GM12878 (cell line): ENCODE data around the gene HSP90AB1. TPM values are rescaled to one million over a fixed set of nuclear protein-coding genes. Genes with fewer than 3 reads are reported as not detected.

ENCODE experiments used
- ATAC-seq: fragments of 200-7000 bp; cut with Tn5 transposase; 3 replicates; pipeline ENCODE4 v1.9.1; 2020; ENCODE audit warnings: mild to moderate bottlenecking, moderate library complexity
- BruUV-seq: library from RNA; stranded (reverse); fragments of 400-500 nt; replicated peaks from 2 replicates; lab custom pipeline; 2021; lab: Mats Ljungman, UMichigan
- CTCF ChIA-PET: fragments of 300-600 bp; sonication (Branson Sonifier 250); formaldehyde crosslinking; extraction: SDS; loops from one replicate; lab custom pipeline; 2021; ENCODE audit warnings: inconsistent platforms; lab: Yijun Ruan, JAX
- POLR2A ChIA-PET: fragments of 350-600 bp; formaldehyde crosslinking; extraction: SDS; loops from one replicate; lab custom pipeline; 2021; ENCODE audit warnings: inconsistent platforms; lab: Charles Lee
- RAD21 ChIA-PET: fragments of 300-600 bp; sonication (Branson Sonifier 250); formaldehyde crosslinking; loops from one replicate; lab custom pipeline; 2023; ENCODE audit warnings: antibody characterized with exemption; ENCODE audit not compliant: unreplicated experiment; lab: Charles Lee
- SMC1A ChIA-PET: fragments of 300-600 bp; sonication (Branson Sonifier 250); formaldehyde crosslinking; loops from one replicate; lab custom pipeline; 2023; ENCODE audit not compliant: unreplicated experiment, uncharacterized antibody; lab: Charles Lee
- DNase-seq: peaks from one replicate; pipeline ENCODE4 v3.0.0-alpha.2; 2011; ENCODE audit warnings: low read depth, low spot score
- FAIRE-seq: peaks from 3 replicates; lab custom pipeline; 2011; peaks lifted over from hg19 to GRCh38; lab: Jason Lieb, UNC
- H2AFZ ChIP-seq: 2 replicates; pipeline ENCODE4 v1.6.0; 2011; ENCODE audit warnings: low read depth, low read length, control low read depth; ENCODE audit not compliant: control insufficient read depth
- H3K27ac ChIP-seq: 2 replicates; pipeline ENCODE4 v1.5.1; 2011; ENCODE audit warnings: control low read depth; ENCODE audit not compliant: control insufficient read depth, insufficient read depth
- H3K27me3 ChIP-seq, 2 experiments: replicated peaks in 1 of 2; 2 replicates each; pipeline versions ENCODE4 v1.6.0 to v1.6.1; 2011; ENCODE audit warnings: low read length in 1 of 2; ENCODE audit not compliant: control insufficient read depth in 2 of 2, insufficient read depth in 2 of 2
- H3K36me3 ChIP-seq, 2 experiments: 2 replicates each; pipeline ENCODE4 v1.5.1; 2011; ENCODE audit warnings: low read length in 1 of 2; ENCODE audit not compliant: control insufficient read depth in 2 of 2, insufficient read depth in 2 of 2
- H3K4me1 ChIP-seq: 2 replicates; pipeline ENCODE4 v1.6.1; 2011; ENCODE audit warnings: mild to moderate bottlenecking, low read length, moderate library complexity, mixed read lengths; ENCODE audit not compliant: control insufficient read depth, insufficient read depth
- H3K4me2 ChIP-seq: 2 replicates; pipeline ENCODE4 v1.6.0; 2011; ENCODE audit warnings: control low read depth; ENCODE audit not compliant: control insufficient read depth, insufficient read depth
- H3K4me3 ChIP-seq: fragments of 200-600 bp; sonication (generic); 2 replicates; pipeline ENCODE4 v1.5.1; 2016
- H3K79me2 ChIP-seq: 2 replicates; pipeline ENCODE4 v1.6.0; 2011; ENCODE audit warnings: low read length; ENCODE audit not compliant: control insufficient read depth, insufficient read depth
- H3K9ac ChIP-seq: 2 replicates; pipeline ENCODE4 v1.8.0; 2011; ENCODE audit warnings: low read length, control low read depth, mixed read lengths; ENCODE audit not compliant: control insufficient read depth, insufficient read depth
- H3K9me3 ChIP-seq: replicated peaks from 3 replicates; pipeline ENCODE4 v1.5.1; 2011; ENCODE audit warnings: mild to moderate bottlenecking, low read length; ENCODE audit not compliant: control insufficient read depth, insufficient read depth
- H4K20me1 ChIP-seq: 2 replicates; pipeline ENCODE4 v1.6.0; 2011; ENCODE audit not compliant: control insufficient read depth, insufficient read depth
- ASH2L ChIP-seq: fragments of 300-600, 200-600 bp; sonication (generic); IDR thresholded peaks from 2 replicates; pipeline ENCODE4 v1.6.1; 2017; ENCODE audit warnings: low read depth, mild to moderate bottlenecking, borderline replicate concordance
- BCL11A ChIP-seq: IDR thresholded peaks from 2 replicates; pipeline ENCODE4 v1.6.1; 2011; ENCODE audit warnings: low read depth, low read length
- BCL3 ChIP-seq: IDR thresholded peaks from 2 replicates; pipeline ENCODE4 v1.6.1; 2011; ENCODE audit warnings: borderline replicate concordance, low read depth, mild to moderate bottlenecking, moderate library complexity, low read length; ENCODE audit not compliant: insufficient read depth, poor library complexity, severe bottlenecking
- CHD2 ChIP-seq: IDR thresholded peaks from 2 replicates; pipeline ENCODE4 v1.6.1; 2011; ENCODE audit warnings: low read depth, low read length, improper control_type of control experiment, borderline replicate concordance
- CHD4 ChIP-seq: fragments of 200-600 bp; sonication (generic); IDR thresholded peaks from 2 replicates; pipeline ENCODE4 v1.6.1; 2016; ENCODE audit warnings: mild to moderate bottlenecking
- ELK1 ChIP-seq: IDR thresholded peaks from 2 replicates; pipeline ENCODE4 v1.6.1; 2012; ENCODE audit warnings: low read depth, low read length, improper control_type of control experiment
- FOXK2 ChIP-seq: fragments of 450-650 bp; IDR thresholded peaks from 2 replicates; pipeline ENCODE4 v1.6.1; 2017; ENCODE audit warnings: mild to moderate bottlenecking, moderate library complexity
- HCFC1 ChIP-seq: fragments of 150-350 bp; IDR thresholded peaks from 2 replicates; pipeline ENCODE4 v1.6.1; 2014; ENCODE audit warnings: low read length
- HDGF ChIP-seq: fragments of 450-650 bp; IDR thresholded peaks from 2 replicates; pipeline ENCODE4 v1.6.1; 2016; ENCODE audit warnings: antibody characterized with exemption
- IKZF2 ChIP-seq, 2 experiments: fragments of 450-650 bp; IDR thresholded peaks; 2 replicates each; pipeline ENCODE4 v1.6.1; 2017; ENCODE audit warnings: mild to moderate bottlenecking in 2 of 2, moderate library complexity in 2 of 2
- IRF4 ChIP-seq: IDR thresholded peaks from 2 replicates; pipeline ENCODE4 v1.6.1; 2011; ENCODE audit warnings: low read depth, low read length
- KLF5 ChIP-seq: fragments of 450-650 bp; IDR thresholded peaks from 2 replicates; pipeline ENCODE4 v1.6.1; 2014; ENCODE audit warnings: mild to moderate bottlenecking; ENCODE audit not compliant: partially characterized antibody
- MYC ChIP-seq: IDR thresholded peaks from 2 replicates; pipeline ENCODE4 v1.6.1; 2011; ENCODE audit warnings: mild to moderate bottlenecking, low read length, moderate library complexity, inconsistent platforms; ENCODE audit not compliant: insufficient read depth, insufficient replicate concordance, insufficient read length, severe bottlenecking
- NBN ChIP-seq: fragments of 450-650 bp; IDR thresholded peaks from 2 replicates; pipeline ENCODE4 v1.6.1; 2016
- PML ChIP-seq: IDR thresholded peaks from 2 replicates; pipeline ENCODE4 v1.6.1; 2012; ENCODE audit warnings: low read length, inconsistent platforms
- POLR2A ChIP-seq: IDR thresholded peaks from 2 replicates; pipeline ENCODE4 v1.6.1; 2011; ENCODE audit warnings: low read depth, mild to moderate bottlenecking, low read length
- RAD51 ChIP-seq: fragments of 450-650 bp; IDR thresholded peaks from 2 replicates; pipeline ENCODE4 v1.6.1; 2016; ENCODE audit warnings: moderate library complexity, mild to moderate bottlenecking, inconsistent platforms
- RELA ChIP-seq: fragments of 450-650 bp; IDR thresholded peaks from 2 replicates; pipeline ENCODE4 v1.8.0; 2014; ENCODE audit warnings: borderline replicate concordance; ENCODE audit not compliant: partially characterized antibody
- STAT3 ChIP-seq: IDR thresholded peaks from 2 replicates; pipeline ENCODE4 v1.6.1; 2011; ENCODE audit warnings: low read depth, low read length, improper control_type of control experiment
- WGBS: methylation state at CpG from one replicate; pipeline ENCODE4 v1.1.6; 2016; ENCODE audit warnings: low lambda C conversion rate; ENCODE audit not compliant: insufficient replicate concordance, insufficient coverage; ENCODE audit errors: missing lambda C conversion rate; 5-methylcytosine and 5-hydroxymethylcytosine counted together
- in situ Hi-C: fragments of 300-500 bp; cut with MboI; formaldehyde crosslinking; loops from 9 replicates; pipeline ENCODE4 v1.14.3; 2018; ENCODE audit warnings: mixed read lengths
- intact Hi-C: fragments of 100-400 bp; cut with micrococcal nuclease; formaldehyde crosslinking; loops from one replicate; pipeline ENCODE4 v1.14.2; 2022; ENCODE audit not compliant: unreplicated experiment
- polyA plus RNA-seq, 11 experiments: library from polyadenylated mRNA; depleted of rRNA in 4 of 11; unstranded in 6 of 11; stranded (reverse) in 5 of 11; fragments of >200 nt; fragmentation: Nextera tagmentation in 4 of 11; fragmentation: Illumina TruSeq in 1 of 11; extraction: Ambion mirVana in 4 of 11; extraction: Trizol in 1 of 11; gene quantifications; 1 replicate in 1 of 11; 2 replicates in 10 of 11; pipeline versions ENCODE4 v1.2.1 to v1.2.3, GENCODE V29; 2011 to 2016; ENCODE audit warnings: inconsistent platforms in 2 of 11, missing spikeins in 2 of 11, low read depth in 1 of 11
- total RNA-seq, 4 experiments: library from RNA; depleted of rRNA in 3 of 4; stranded (reverse); fragments of >200 nt in 3 of 4; fragmentation: Illumina TruSeq in 1 of 4; extraction: Trizol in 1 of 4; gene quantifications; 2 replicates each; pipeline versions ENCODE4 v1.2.1 to v1.2.3, GENCODE V29; 2013 to 2021

Gene HSP90AB1
- total and polyA plus RNA-seq, 10 of the 15 experiments (the other 5 are each of a cell fraction or from before 2014, with no cell fraction given) = 988 to 1,682 (median 1,146) TPM

- TF ChIP-seq BCL3 = no peak
Measured at GRCh38 chr6:44284121-44284520, 37.2 kb downstream of the HSP90AB1 start (continued).

- peaks cover 0 to 1% of the 10 kb centered on the region in 2 experiments; a peak in 2 of 4 replicates for H3K27me3 ChIP-seq
- no peaks in the 10 kb centered on the region for H3K4me1 ChIP-seq
- FAIRE-seq (no peak), DNase-seq (no peak), ATAC-seq (no peak)
- ChIA-PET CTCF (interaction anchor here (1.8 to 4.2 kb wide), 2 partner anchors 17 kb away, joined by 7 to 22 read pairs; no protein-coding TSS in a partner anchor), RAD21 (no interaction called here), SMC1A (no interaction called here), POLR2A (no interaction called here)
- no peak overlapping the region for H3K27ac ChIP-seq
- no peaks in the 10 kb centered on the region for H3K9me3 ChIP-seq
- 7% methylated on average over 4 of the region's 4 CpGs for WGBS
- no peak overlapping the region for H2AFZ ChIP-seq
- BruUV-seq = no TSS peak
- no peaks in the 10 kb centered on the region for H3K36me3 ChIP-seq
- no peak overlapping the region for H3K9ac ChIP-seq
- no peak overlapping the region for H3K4me2 ChIP-seq
- H3K4me3 ChIP-seq = no peak overlapping the region
- no peaks in the 10 kb centered on the region for H3K79me2 ChIP-seq
- in situ Hi-C loops (no loop called here), intact Hi-C loops (no loop called here)
- H4K20me1 ChIP-seq = no peaks in the 10 kb centered on the region
- TF ChIP-seq BCL11A (no peak), ELK1 (no peak), RELA (no peak), POLR2A (no peak), IRF4 (no peak), IKZF2 (IDR thresholded peaks at IDR 0.05) (no peak), RAD51 (no peak), KLF5 (no peak), NBN (no peak), PML (no peak), MYC (no peak), ASH2L (no peak), STAT3 (no peak), CHD2 (no peak), CHD4 (no peak), FOXK2 (no peak), HDGF (no peak), HCFC1 (no peak)
Measured at GRCh38 chr6:44284867-44285266, 38.0 kb downstream of the HSP90AB1 start.
